Measurements from ENCODE around the gene AKR1C2.

- TF ChIP-seq CTCF (IDR thresholded peaks at IDR 0.05): no peak
- TF ChIP-seq POLR2A (IDR thresholded peaks at IDR 0.05): no peak
Measured at GRCh38 chr10:5012595-5012994, 8.9 kb upstream of the AKR1C2 start.
